ENCODE data around the gene MFSD8. TPM values are rescaled to one million over a fixed set of nuclear protein-coding genes. Genes with fewer than 3 reads are reported as not detected.

MFSD8 gene
- total and polyA plus RNA-seq, 2 of the 8 experiments (the other 6 are each of a cell fraction or from before 2014, with no cell fraction given) = 9.2 to 15.8 TPM

- Histone ChIP-seq H3K4me3 (ENCODE audit: extremely low read depth in 1 of 4, insufficient read depth in 2 of 4, low read depth in 3 of 4, low read length in 4 of 4) (peak overlapping the region; percentile 92 to 96 (median 94)), H3K4ac (replicated peaks; ENCODE audit: insufficient read length, low read depth, low read length) (peak overlapping the region; percentile 53), H3K79me1 (ENCODE audit: low read depth, low read length) (no peaks in the 10 kb centered on the region; the same call in 1 of the 2 replicates), H2BK15ac (ENCODE audit: low read length) (no peak overlapping the region), H3K27me3 (replicated peaks in 1 of 4; ENCODE audit: control insufficient read depth in 3 of 4, extremely low read depth in 1 of 4, insufficient read depth in 3 of 4, low read length in 3 of 4) (no peaks in the 10 kb centered on the region), H4K91ac (replicated peaks; ENCODE audit: insufficient read length, low read length) (no peak overlapping the region), H3K14ac (ENCODE audit: insufficient read length) (no peak overlapping the region), H2AFZ (ENCODE audit: low read length) (no peak overlapping the region), H3K27ac (ENCODE audit: low read depth, low read length) (peak overlapping the region; percentile 100), H2BK20ac (ENCODE audit: low read length) (no peak overlapping the region), H4K8ac (ENCODE audit: extremely low read depth, insufficient read depth, low read length) (peak overlapping the region; percentile 91; the same call in 1 of the 2 replicates), H3K9ac (replicated peaks in 1 of 4; ENCODE audit: extremely low read depth in 1 of 4, low read depth in 3 of 4, low read length in 3 of 4) (peak overlapping the region in 3 of 4 experiments; percentile 89 to 100 (median 100); a peak in 6 of 7 replicates), H3K18ac (ENCODE audit: extremely low read depth, low read length) (peak overlapping the region; percentile 75), H3K23me2 (ENCODE audit: low read depth, low read length) (peaks cover 6% of the 10 kb centered on the region), H3K9me3 (ENCODE audit: insufficient read depth in 2 of 2, low read depth in 1 of 2, low read length in 1 of 2) (no peaks in the 10 kb centered on the region), H3K4me1 (replicated peaks in 1 of 4; ENCODE audit: control insufficient read depth in 3 of 4, insufficient read depth in 4 of 4, low read length in 3 of 4) (no peaks in the 10 kb centered on the region; a peak in 1 of 7 replicates), H2AK5ac (ENCODE audit: low read depth, low read length) (no peak overlapping the region), H2BK120ac (replicated peaks; ENCODE audit: low read depth, low read length) (no peak overlapping the region), H4K20me1 (replicated peaks in 1 of 2; ENCODE audit: control insufficient read depth in 1 of 2, insufficient read depth in 2 of 2, low read length in 2 of 2) (peaks cover 0 to 1% of the 10 kb centered on the region in 2 experiments), H3K4me2 (ENCODE audit: insufficient read depth in 1 of 2, low read depth in 2 of 2, low read length in 2 of 2) (peak overlapping the region; percentile 56 to 73), H2BK5ac (ENCODE audit: low read depth, low read length) (peak overlapping the region; percentile 99), H3K79me2 (ENCODE audit: control insufficient read depth in 1 of 2, insufficient read depth in 2 of 2, low read length in 2 of 2) (peaks cover 0 to 21% of the 10 kb centered on the region in 2 experiments; a peak in 2 of 4 replicates), H4K5ac (ENCODE audit: insufficient read length, low read depth, low read length) (peak overlapping the region; percentile 66), H3K36me3 (ENCODE audit: control insufficient read depth in 2 of 4, insufficient read depth in 4 of 4, low read length in 3 of 4) (peaks cover 5 to 37% (median 19%) of the 10 kb centered on the region in 4 experiments), H3K23ac (ENCODE audit: insufficient read length) (no peak overlapping the region), H2BK12ac (ENCODE audit: low read depth, low read length) (no peak overlapping the region), H3K56ac (replicated peaks; ENCODE audit: insufficient read length, low read depth, low read length) (peak overlapping the region; percentile 43)
- peak; percentile 48 for FAIRE-seq
- WGBS, 2 experiments (ENCODE audit: extremely low coverage in 1 of 2, insufficient coverage in 1 of 2, insufficient read length in 1 of 2, insufficient replicate concordance in 2 of 2, low coverage in 1 of 2, low lambda C conversion rate in 2 of 2, missing lambda C conversion rate in 1 of 2) = 3% methylated on average over 7 of the region's 7 CpGs; no CpG with 5 or more reads in 1 of the 2 experiments
- ChIA-PET POLR2A (ENCODE audit: partially characterized antibody) (interaction anchor here (0.5 to 2.1 kb wide), 37 partner anchors 9 to 407 kb away, joined by 3 to 17 read pairs (median 4); partner anchors contain the start of genes ABHD18, HSPA4L, INTU and LARP1B), CTCF (ENCODE audit: partially characterized antibody) (interaction anchor here (1.1 to 1.6 kb wide), 3 partner anchors 23 to 179 kb away, joined by 3 to 5 read pairs (median 3); no protein-coding TSS in a partner anchor)
- no peak for DNase-seq (ENCODE audit: low read depth in 1 of 2, low spot score in 2 of 2)
- no peak for TF ChIP-seq KDM1A (IDR thresholded peaks at IDR 0.05; ENCODE audit: borderline replicate concordance, low read length)
- TF ChIP-seq KDM4A (IDR thresholded peaks at IDR 0.05; ENCODE audit: low read depth, low read length, severe bottlenecking) = peak; percentile 18
- TF ChIP-seq EZH2 (IDR thresholded peaks at IDR 0.05; ENCODE audit: low read depth, low read length, severe bottlenecking) = no peak
- TF ChIP-seq POLR2A (IDR thresholded peaks at IDR 0.05; ENCODE audit: control extremely low read depth in 1 of 2, low read depth in 2 of 2, low read length in 2 of 2) = peak; percentile 0 to 11
- TF ChIP-seq RBBP5 (IDR thresholded peaks at IDR 0.05; ENCODE audit: borderline replicate concordance, low read depth, low read length) = no peak
- no peak for TF ChIP-seq RNF2 (IDR thresholded peaks at IDR 0.05; ENCODE audit: borderline replicate concordance, low read depth, low read length, missing control alignments, poor library complexity, severe bottlenecking)
- TF ChIP-seq CEBPB (IDR thresholded peaks at IDR 0.05; ENCODE audit: low read depth, low read length) = no peak
- TF ChIP-seq RAD21 (IDR thresholded peaks at IDR 0.05 in 1 of 2, conservative IDR thresholded peaks at IDR 0.05 in 1 of 2; ENCODE audit: low read depth in 2 of 2, low read length in 2 of 2) = peak; percentile 6 to 12; a peak in 2 of 4 replicates
- TF ChIP-seq TAF1 (IDR thresholded peaks at IDR 0.05; ENCODE audit: low read depth, low read length) = peak; percentile 44; the same call in 1 of the 2 replicates
- TF ChIP-seq MAX (IDR thresholded peaks at IDR 0.05) = 0 out of 2 replicates have a peak, but pooled peaks have one; percentile 4
- TF ChIP-seq POU5F1 (IDR thresholded peaks at IDR 0.05; ENCODE audit: low read depth, low read length) = no peak
Measured at GRCh38 chr4:127881563-127881864, 83.5 kb downstream of the MFSD8 start.

Measured in H1 (cell line).